Astrocyte (in vitro differentiated cells and primary cell): ENCODE results near the gene RPS6KA4.

Source experiments
- CTCF ChIP-seq: IDR thresholded peaks from 2 replicates; pipeline ENCODE4 v1.5.1; 2011; ENCODE audit warnings: low read depth, mild to moderate bottlenecking, inconsistent platforms, low read length, moderate library complexity; ENCODE audit not compliant: insufficient read depth
- EZH2 ChIP-seq: IDR thresholded peaks from 2 replicates; pipeline ENCODE4 v1.6.1; 2012; ENCODE audit warnings: mild to moderate bottlenecking, low read length, inconsistent platforms; ENCODE audit not compliant: insufficient read depth

GRCh38 chr11:64312947-64313346, 46.0 kb upstream of the RPS6KA4 start:
- no peak for TF ChIP-seq CTCF
- TF ChIP-seq EZH2: no peak
